RPMI8226 (cell line): Measurements from ENCODE around the gene TGIF1.
"Not testable (repeated sequence)": the region's sequence is repeated elsewhere in the genome, so short reads cannot be mapped to it uniquely, and the experiment has no call there.

Experiments used
- DNase-seq: peaks from one replicate; pipeline ENCODE4 v3.0.0-alpha.2; 2015

Gene TGIF1

GRCh38 chr18:3450012-3450798, at the start of gene TGIF1:
Gene TGIF1, plus strand, starts transcription at chr18:3450172. Its CDS starts 318 bp downstream, at chr18:3450490.
- DNase-seq: peak; percentile 79

DNA sequence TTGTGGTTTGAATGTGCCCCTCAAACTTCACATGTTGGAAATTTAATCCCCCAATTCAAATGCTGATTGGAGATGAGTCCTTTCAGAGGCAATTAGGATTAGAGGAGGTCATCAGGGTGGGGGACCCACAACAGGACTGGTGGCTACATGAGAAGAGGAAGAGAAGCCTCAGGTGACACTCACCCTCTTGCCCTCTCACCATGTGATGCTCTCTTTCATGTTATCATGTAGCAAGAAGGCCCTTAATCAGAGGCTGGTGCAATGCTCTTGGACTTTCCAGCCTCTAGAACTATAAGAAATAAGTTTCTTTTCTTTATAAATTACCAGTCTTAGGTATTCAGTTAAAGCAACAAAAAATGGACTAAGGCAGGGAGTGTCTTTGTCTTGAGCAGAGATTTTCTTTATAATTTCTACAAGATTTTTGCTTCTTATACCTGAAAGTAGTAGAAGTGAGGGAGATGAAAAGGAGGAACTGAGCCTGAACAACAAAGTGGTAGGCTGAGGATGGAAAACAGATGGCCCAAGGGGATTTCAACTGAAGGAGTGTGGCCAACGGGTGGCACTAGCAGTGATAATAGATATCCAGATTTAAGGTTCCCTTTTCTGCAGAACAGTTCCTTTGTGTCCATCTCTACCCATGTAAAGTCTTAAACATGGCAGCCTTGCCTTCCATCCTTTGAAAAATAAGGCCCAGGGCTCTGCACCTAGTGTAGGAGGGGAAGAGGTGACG, 49.2 kb upstream of the TGIF1 start:
- DNase-seq: peak; percentile 27

DNA sequence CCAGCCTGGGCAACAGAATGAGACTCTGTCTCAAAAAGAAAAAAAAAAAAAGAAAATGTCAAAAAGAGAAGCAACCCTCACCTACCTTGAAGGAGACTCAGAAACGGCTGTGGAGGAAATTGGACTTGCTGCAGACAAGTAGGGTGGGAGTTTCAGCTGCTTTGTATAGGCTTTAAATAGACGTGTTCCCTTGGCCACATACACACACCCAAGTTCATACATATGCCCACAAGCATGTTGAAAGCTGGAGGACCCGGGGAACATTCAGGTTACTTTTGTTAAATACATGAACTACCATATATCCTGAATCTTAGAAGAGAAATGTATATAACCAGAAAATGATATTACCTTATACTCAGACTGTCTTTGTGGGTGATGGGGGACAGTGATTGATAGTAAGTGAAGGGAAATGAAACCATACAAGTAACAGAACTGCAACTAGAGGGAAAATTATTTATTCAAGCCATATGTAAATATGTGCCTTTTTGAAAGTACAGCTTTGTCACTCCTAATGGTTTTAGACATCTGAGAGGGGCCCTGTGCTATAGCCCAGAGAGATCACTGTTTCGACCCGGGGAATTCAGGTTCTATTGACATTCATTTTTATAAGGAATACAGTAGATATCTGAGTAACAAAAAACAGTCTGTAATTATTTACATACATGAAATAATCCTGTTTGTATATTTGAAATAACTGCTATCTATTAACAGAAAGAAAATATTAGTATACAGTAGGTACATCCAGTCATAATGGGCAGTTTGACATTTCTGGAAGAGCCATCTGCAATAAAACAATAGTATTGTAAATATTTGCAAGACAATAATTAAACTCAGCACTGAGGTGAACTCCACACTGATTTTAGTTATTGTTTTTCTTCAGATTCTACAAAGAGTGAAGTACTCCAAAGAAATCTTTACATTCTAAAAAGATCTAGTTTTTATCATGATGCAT, 48.0 kb upstream of the TGIF1 start:
- no peak for DNase-seq

DNA sequence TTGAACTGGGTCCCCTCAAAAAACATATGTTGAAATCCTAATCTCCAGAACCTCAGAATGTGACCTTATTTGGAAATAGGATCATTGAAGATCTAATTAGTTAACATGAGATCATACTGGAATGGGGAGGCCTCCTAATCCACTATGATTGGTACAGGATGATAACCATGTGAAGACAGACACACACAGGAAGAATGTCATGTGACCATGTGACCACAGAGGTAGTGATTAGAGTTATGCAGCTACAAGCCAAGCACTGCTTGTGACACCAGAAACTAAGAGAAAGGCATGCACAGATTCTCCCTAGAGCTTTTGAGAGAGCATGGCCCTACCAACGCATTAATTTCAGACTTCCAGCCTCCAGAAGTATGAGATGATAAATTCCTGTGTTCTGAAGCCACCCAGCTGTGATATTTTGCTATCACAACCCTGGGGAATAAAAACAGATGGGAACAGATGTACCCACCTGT, 47.0 kb upstream of the TGIF1 start:
- DNase-seq: no peak

GRCh38 chr18:3405713-3406112, 44.3 kb upstream of the TGIF1 start:
- DNase-seq: no peak

DNA sequence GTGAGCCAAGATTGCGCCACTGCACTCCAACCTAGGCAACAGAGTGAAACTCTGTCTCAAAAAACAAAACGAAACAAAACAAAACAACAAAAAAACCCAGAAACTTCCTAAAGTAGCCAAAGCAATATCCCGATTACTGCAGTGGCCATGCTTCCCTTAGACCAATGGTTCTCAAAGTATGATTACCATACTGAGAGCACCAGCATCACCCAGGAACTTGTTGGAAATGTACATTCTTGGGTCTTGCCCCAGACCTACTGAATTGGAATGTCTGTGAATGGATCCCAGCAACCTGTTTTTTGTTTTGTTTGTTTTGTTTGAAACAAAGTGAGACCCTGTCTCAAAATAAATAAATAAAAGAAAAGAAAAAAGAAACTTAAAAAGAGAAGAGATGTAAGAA, 41.9 kb upstream of the TGIF1 start:
- DNase-seq: no peak

DNA sequence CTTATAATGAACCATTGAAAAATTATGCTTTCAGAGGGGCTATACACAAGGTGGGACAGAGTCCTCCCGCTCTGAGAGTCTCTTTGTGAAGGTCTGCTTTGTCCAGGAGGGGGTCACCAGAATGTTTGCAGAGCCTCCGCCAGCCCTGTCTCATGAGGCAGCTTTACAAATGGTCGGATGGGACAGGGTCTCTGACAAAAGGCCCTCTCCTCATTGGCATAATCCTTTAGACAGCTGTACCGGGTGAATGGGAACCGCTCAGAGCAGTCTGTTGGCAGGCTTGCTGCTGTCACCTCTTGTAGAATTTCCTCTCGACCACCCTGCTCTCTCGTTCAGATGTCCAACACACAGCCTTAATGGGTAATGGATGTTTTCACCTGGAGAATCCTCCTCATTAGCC, 40.2 kb upstream of the TGIF1 start:
- DNase-seq: no peak

GRCh38 chr18:3410273-3410672, 39.7 kb upstream of the TGIF1 start:
- no peak for DNase-seq

GRCh38 chr18:3410876-3411275, 39.1 kb upstream of the TGIF1 start:
- not testable (repeated sequence) for DNase-seq

- DNase-seq: no peak
Observed at GRCh38 chr18:3411327-3411726, 38.6 kb upstream of the TGIF1 start.

DNA sequence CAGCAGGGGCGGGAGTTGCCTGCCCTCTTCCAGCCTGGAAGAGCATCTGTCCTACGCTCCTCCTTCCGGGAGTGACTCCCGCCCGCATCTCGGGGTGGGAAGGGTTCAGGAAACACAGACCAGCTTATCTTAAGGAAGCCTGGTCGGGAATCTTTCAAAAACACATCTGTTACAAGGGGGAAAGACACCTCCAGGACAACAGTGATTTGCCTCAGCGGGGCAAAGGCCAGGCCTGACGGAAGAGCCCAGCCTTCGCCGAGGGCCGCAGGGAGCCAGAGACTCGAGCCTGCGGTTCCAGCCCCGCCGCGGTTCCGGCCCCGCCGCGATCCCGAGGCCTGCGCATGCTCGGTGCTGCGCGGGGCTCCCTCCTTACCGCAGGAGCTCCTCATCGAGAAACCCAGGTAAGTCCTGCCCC, 38.1 kb upstream of the TGIF1 start:
- DNase-seq: peak; percentile 43

- not testable (repeated sequence) for DNase-seq
Observed at GRCh38 chr18:3412528-3412927, 37.4 kb upstream of the TGIF1 start.

DNA sequence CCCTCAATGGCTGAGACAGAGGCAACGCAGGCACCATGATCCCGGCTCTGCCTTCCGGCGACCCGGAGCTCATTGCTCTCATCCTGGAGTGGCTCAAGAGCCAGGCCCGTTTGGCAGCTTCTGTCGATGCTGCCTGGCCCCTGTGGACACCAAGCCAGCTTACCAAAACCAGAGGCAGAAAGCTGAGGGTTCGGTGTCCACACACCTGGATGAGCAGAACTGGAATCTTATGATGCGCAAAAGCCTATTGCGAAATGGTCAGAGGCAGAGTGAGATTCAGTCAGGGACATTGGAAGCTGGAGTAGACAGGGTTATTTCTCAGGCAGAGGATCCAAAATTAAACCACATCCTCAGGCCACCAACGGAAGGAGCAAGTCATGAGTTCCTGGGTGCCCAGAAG, 34.9 kb upstream of the TGIF1 start:
- no peak for DNase-seq

DNA sequence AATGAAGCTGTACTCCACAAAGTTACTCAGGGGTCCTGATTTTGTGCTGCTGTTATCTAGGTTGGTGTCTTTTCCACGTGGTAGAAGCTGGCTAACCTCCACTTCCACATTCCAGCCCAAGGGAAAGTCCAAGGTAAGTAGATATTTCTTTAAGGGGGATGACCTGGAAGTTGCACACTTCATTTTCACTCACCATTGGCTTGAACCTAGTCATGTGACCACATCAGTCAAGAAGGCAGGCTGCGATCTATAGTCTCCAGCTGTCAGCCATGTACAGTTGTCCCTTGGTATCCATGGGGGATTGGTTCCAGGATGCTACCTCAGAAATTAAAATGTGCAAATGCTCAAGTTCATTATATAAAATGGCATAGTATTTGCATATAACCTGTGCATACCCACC, 31.9 kb upstream of the TGIF1 start:
- DNase-seq: no peak

- DNase-seq: no peak
Observed at GRCh38 chr18:3420919-3421279, 29.1 kb upstream of the TGIF1 start.

DNA sequence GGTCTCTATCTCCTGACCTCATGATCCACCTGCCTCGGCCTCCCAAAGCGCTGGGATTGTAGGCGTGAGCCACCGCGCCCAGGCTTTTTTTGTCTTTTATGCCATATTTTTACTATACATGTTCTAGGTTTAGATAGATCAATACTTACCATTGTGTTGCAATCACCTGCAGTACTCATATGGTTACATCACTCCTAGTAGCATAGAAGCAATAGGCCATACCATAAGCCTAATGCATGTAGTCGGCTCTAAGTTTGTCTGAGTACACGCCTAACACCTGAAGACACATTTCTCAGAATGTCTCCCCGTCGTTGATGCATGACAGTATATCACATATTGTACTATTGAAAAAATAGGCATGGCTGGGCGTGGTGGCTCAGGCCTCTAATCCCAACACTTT, 27.1 kb upstream of the TGIF1 start:
- no peak for DNase-seq

DNA sequence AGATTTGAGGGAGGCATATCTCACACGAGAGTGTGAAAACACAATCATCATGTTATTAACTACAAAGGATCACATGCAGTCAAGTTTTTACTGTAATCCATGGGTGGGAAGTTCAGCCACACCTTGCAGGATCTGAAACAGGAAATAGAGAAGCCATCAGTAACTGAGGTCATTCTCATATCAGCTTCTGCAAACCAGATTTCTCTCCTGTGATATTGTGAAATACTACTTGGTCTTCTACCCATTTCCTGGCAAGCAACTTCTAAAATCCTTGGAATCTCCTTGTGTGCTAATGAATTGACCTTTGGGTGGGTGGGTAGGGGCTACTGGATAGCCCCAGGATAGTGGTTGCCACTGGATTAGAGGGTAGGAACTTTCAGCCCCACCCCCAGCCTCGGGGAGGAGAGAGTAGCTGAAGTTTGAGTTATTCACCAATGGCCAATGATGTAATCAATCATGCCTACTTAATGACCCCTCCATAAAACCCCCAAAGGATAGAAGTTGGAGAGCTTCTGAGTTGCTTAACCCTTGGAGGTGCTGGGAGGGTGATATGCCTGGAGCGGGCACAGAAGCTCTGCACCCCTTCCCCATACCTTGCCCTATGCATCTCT, 25.6 kb upstream of the TGIF1 start:
- no peak for DNase-seq

DNA sequence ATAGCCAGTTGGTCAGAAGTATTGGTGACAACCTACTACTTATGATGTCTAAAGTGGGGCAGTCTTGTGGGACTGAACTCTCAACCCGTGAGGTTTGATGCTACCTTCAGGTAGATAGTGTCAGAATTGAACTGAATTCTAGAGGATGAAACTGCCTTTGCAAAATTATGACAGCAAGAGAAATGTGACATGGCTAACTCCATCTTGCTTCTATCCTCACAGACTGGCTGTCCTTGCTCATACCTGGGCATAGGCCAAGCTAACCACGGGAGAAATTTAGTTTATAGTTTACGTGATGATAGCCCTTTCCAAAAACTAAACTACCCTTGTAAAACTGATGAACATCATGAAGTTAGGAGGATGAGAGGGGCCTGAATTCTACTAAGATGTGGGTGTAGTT, 24.9 kb upstream of the TGIF1 start:
- DNase-seq: no peak

DNA sequence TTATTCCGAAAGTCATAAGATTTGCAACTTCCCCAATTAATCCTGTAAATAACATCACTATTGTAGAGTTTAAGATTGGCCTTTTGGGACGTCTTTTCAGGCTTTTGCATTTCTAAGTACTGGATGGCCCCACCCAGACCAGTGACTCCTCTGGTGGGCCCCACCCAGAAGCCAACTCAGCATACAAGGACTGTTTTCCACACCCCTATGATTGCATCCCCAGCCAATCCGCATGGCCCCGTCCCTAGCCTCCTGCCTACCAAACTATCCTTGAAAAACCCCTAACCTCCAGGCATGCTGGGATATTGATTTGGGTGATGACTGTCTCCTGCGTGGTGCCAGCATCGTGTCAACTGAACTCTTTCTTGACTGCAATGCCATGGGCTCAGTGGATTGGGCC, 24.5 kb upstream of the TGIF1 start:
- DNase-seq: no peak

DNA sequence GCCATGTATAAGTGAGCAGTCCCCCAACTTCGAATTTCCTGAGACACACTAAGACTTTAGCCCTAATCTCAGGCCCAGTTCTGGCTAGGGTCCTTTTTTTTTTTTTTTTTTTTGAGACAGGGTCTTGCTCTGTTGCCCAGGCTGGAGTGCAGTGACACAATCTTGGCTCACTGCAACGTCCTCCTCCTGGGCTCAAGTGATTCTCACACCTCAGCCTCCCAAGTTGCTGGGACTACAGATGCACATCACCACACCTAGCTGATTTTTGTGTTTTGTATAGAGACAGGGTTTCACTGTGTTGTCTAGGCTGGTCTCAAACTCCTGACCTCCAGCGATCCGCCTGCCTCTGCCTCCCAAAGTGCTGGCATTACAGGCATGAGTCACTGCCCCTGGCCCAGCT, 23.9 kb upstream of the TGIF1 start:
- DNase-seq: no peak

- peak; percentile 78 for DNase-seq
Observed at GRCh38 chr18:3427944-3428343, 22.0 kb upstream of the TGIF1 start.

DNA sequence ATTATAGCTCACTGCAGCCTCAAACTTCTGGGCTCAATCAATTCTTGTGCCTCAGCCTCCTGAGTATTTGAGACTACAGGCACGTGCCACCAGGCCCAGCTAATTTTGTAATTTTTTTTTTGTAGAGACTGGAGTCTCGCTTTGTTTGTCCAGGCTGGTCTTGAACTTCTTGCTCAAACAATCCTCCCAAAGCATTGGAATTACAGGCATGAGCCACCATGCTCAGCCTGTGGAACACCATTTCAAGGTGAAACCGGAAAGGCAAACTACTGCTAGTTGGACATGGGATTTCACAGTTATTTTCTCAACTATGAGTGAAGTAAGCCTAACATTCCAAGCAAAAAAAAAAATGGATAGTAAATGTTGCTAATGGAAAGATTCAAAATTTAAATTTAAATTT, 20.9 kb upstream of the TGIF1 start:
- DNase-seq: no peak

- DNase-seq: no peak
Observed at GRCh38 chr18:3434685-3435084, 15.3 kb upstream of the TGIF1 start.
